HG02943 (cell line): Measurements from ENCODE around the gene KAZN.

Source experiments
- ATAC-seq: cut with Tn5 transposase; IDR thresholded peaks from one replicate; pipeline ENCODE4 v1.9.1; 2021; ENCODE audit warnings: mild to moderate bottlenecking, low read depth, moderate library complexity; ENCODE audit not compliant: unreplicated experiment

The KAZN gene

DNA sequence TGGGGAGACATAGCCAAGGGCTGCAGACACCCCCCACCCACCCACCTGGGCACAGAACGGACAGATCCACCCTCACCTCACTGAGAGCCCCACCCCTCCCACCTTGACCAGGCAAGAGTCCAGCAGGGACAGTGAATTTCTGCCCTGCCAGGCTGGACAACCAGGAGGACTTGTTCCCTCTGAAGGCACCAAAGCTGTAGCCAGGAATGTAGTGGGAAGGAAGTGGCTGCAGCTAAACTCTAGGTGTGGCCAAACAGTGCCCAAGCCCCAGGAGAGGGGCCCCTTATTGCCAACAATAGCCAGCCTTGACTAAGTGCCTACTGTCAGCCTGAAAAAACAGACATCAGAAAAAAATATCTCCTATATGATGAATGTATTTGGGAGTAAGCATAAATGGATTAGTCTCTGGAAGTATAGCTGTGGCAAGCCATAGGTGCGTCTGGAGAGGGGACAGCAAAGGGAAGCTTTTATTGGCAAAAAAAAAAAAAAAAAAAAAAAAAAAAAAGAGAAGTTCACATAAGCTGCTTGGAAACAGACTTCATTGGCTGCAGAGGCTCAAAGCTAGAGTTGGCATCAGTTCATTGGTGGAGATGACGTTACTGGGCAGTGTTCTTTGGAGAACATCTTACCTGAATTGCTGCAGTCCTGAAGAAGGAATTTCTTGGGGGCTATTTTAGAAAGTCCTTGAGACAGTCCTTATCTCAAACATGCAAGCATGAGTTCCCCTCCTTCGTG lies 490.9 kb downstream of the KAZN start:
- ATAC-seq = no peak

- ATAC-seq = no peak
These were observed 491.9 kb downstream of the KAZN start for GRCh38 chr1:15090373-15090772.

DNA sequence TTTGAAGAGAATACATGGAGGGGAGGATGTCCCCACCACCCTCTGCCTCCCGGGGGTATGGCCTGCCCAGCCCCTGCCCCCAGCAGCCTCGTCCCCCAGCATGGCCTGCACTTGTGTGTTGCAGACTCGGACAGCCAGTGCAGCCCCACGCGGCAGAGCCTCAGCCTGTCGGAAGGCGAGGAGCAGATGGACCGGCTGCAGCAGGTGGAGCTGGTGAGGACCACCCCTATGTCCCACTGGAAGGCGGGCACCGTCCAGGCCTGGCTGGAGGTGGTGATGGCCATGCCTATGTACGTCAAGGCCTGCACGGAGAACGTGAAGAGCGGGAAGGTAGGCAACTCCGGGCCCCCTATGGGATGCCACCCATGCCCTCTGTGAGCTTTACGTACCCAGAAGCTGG lies 495.6 kb downstream of the KAZN start:
- no peak for ATAC-seq

DNA sequence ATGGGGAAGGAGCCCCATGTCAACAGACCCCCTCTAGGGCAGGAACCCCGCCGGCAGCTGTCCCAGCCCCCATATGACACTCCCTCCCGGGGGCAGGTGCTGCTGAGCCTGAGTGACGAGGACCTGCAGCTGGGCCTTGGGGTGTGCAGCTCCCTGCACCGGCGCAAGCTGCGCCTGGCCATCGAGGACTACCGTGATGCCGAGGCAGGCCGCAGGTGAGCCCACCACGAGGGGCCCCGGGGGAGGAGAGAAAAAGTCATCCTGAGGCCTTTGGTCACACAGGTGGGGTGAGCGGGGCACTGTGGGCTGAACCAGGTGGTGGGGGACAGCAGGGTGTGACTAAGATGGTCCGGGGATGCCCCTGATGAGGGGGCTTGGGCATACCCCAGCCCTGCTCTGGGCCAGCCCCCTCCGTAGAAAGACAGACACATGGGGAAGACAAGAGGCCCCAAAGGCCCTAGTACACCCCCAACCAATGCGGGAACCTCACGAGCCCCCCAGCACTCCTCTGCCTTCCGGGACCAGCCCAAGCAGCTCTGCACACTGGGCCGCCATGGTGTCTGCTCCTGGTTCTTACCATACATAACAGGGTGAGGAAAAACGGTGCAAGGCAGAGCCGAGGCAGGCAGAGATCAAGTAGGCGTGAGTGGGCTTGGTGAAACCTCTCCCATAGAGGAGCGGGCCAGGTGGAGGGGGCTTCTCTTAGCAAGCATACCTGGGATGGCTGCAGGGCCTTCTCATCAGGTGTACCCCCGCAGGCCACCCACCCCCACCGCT lies 496.4 kb downstream of the KAZN start:
- no peak for ATAC-seq

DNA sequence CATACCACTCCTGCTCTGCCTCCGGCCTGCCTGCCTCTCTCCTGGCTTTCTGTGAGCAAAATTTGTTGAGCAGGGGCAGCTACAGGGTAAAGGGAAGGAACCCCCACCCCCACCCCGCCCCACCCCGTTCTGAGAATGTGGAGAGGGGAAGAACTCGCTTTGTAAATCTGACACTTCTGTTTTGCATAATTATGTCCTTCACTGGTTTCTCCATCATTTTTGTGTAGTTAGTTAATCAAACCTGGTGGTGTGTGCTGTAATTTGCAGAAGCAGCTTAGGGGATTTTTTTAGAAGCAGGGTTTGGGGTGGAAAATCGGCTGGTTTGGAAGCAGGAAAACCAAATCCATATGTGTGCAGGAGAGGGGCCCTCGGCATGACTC lies 497.0 kb downstream of the KAZN start:
- no peak for ATAC-seq

GRCh38 chr1:15096293-15096692 lies 497.8 kb downstream of the KAZN start:
- ATAC-seq = no peak

DNA sequence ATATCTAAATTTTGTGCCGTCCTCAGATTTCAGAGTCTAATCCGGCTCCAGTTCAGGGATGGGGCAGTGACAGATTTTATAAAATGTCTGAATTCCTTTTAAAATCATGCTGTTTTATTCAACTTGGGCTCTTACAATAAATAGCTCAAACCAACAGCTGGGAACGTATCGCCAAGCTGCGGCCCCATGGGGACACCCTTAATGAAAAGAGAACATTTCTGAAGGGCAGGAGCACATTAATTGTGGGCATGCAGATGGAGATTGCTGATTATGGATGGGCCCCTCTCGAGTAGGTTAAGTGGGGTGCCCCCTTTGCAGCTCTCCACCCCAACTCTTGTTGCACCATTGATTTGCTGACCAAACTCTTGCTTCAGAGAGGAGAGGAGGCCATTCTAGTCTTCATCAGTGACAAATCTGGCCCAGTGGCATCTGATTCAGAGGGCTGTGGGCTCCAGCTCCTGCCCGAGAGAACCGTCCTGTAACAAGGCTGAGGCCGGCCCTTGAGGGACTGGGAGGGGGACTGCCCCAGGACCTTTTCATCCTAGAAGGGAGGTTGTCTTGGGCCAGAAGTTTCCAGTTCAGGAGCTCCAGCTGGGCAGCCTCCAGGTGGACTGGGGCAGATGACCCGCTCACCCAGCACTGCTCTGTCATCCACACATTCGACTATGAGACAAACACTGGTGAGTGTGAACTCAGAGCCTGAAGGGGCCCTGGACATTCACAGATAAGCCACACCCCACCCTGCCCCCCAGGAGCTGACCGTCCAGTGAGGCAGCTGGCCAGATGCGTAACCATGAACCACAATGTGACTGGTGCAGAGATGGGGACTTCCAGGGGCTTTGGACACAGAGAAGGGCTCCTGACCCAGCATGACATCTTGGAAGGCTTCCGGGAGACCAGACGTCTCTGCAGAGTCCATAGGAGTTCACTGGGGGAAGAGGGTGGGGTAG lies 500.0 kb downstream of the KAZN start:
- ATAC-seq = no peak

GRCh38 chr1:15099441-15100120 lies 501.1 kb downstream of the KAZN start:
- ATAC-seq = no peak

DNA sequence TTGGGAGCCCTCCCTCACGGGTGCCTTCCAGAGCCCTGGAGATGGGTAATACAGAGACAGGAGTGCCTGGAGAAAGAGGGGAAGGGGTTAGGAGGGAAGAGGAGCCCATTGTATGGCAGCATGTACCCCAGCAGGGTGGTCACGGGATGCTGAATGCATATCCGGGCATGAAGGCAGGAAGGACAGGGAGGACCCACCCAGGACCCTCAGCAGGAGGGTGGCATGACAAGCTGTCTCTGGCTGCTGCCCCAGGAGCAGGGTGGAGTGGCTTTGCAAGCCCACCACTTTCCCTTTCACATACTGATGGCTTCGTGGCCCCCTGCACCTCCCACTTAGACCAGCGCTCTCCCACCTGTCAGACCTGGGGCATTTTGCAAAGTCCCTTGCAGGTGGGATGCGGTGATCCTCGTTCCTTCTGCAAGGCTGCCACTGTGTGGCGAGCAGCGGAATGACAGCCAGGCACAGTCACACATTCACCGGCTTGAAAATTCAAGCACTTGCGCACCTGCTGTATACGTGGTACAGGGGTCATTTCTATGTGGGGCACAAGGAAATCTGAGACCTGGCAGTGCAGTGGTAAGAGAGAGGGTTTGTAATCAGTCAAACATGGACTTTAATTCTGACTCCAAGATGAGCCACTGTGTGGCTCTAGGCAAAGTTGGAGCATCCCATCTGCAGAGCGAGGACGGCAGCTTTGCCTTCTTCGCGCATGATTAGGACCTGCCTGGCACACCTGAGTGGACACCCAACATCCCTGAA lies 501.8 kb downstream of the KAZN start:
- no peak for ATAC-seq

GRCh38 chr1:15100880-15101760 lies 502.6 kb downstream of the KAZN start:
- ATAC-seq = no peak

DNA sequence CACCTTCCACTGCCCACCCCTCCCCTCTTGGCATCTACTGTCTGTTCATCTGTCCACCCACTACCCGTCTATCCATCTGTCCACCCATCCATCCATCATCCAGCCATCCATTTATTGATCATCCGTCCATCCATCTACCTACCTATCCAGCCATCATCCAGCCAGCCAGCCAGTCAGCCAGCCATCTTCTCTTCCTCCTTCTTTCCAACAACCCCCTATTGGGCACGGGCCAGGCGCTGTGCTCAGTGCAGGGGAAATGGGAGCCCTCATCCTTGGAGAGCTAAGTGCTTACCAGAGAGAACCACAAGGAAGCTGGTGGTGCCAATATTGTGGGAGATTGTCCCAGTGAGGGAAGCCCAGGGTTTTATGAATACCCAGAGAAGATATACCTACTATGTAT lies 503.3 kb downstream of the KAZN start:
- no peak for ATAC-seq

DNA sequence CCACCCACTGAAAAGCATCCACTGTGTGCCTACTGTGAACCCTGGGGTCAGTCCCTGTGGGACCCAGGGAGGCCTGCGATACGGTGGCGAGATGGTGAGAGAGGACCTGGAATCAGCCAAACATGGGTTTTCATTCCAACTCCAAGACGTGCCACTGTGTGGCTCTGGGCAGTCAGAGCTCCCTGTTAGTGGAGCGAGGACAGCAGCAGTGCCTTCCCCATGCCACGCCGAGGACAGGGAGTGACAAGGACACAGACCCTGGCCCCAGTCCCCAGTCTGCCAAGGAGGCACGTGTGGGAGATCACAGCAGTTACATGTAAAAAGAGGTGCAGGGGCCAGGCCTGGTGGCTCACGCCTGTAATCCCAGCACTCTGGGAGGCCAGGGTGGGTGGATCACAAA lies 504.2 kb downstream of the KAZN start:
- no peak for ATAC-seq

DNA sequence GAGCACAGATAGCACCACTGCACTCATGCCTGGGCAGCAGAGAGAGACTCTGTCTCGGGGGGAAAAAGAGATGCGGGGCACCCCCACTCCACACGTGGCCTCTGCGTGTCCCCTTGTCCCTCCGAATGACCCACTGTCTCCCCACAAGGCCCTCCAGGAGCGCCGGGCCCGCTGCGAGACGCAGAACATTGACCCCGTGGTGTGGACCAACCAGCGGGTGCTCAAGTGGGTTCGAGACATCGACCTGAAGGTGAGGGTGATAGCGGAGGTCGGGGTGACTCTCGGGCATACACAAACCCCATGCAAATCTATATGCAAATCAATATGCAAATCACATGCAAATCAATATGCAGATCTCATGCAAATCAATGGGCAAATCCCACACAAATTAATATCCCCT lies 504.7 kb downstream of the KAZN start:
- ATAC-seq = no peak

- ATAC-seq = no peak
These were observed 505.4 kb downstream of the KAZN start for GRCh38 chr1:15103906-15104305.

- ATAC-seq = no peak
These were observed 506.3 kb downstream of the KAZN start for GRCh38 chr1:15104768-15105167.

DNA sequence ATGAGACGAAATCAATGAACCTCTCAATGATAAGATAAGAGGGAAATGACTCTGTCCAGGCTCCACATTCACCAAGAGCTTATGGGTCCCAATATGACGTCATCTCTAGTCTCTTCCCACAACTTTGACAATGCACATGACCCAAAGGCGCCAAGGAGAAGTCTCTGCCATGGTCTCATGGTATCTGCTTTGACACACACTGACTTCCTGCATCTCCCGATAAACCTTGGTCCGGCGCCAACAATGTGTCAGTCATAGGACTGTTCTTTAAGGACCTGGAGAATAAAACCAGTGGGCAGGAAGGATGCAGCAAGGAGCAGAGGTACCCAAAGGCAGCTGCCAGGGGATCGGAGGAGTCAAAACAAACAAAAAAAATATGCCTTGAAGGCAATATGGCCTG lies 508.1 kb downstream of the KAZN start:
- ATAC-seq = no peak

- ATAC-seq = no peak
These were observed 508.7 kb downstream of the KAZN start for GRCh38 chr1:15107058-15107687.

- no peak for ATAC-seq
These were observed 509.4 kb downstream of the KAZN start for GRCh38 chr1:15107911-15108310.
